B cell (primary cell): Measurements from ENCODE around the gene STX1B. TPM values are rescaled to one million over a fixed set of nuclear protein-coding genes. Genes with fewer than 3 reads are reported as not detected.

Experiments
- ATAC-seq: fragments of 200-7000 bp; cut with Tn5 transposase; one replicate; pipeline ENCODE4 v1.10.0; 2021; ENCODE audit warnings: low read depth, mild to moderate bottlenecking, moderate number of reproducible peaks, moderate library complexity
- CTCF ChIA-PET: fragments of 350-600 bp; sonication (Branson Sonifier 250); formaldehyde crosslinking; loops from one replicate; lab custom pipeline; 2021; ENCODE audit warnings: antibody characterized with exemption, inconsistent platforms; lab: Charles Lee
- POLR2A ChIA-PET: fragments of 350-600 bp; sonication (Branson Sonifier 250); formaldehyde crosslinking; loops from one replicate; lab custom pipeline; 2021; ENCODE audit warnings: antibody characterized with exemption; lab: Charles Lee
- DNase-seq: peaks from one replicate; pipeline ENCODE4 v3.0.0; 2013
- H2AFZ ChIP-seq: 2 replicates; pipeline ENCODE4 v1.6.1; 2012; ENCODE audit warnings: mild to moderate bottlenecking, low read depth, low read length; ENCODE audit not compliant: insufficient read depth, poor library complexity, severe bottlenecking
- H3K27ac ChIP-seq, 2 donors: 1 replicate in 1 of 2; 2 replicates in 1 of 2; pipeline ENCODE4 v1.5.1; 2012 to 2013; ENCODE audit warnings: low read length in 2 of 2, mild to moderate bottlenecking in 2 of 2, moderate library complexity in 1 of 2
- H3K27me3 ChIP-seq, 4 experiments: fragments of 200-600 bp in 1 of 4; sonication (generic) in 1 of 4; replicated peaks in 1 of 4; 1 replicate in 2 of 4; 2 replicates in 2 of 4; pipeline versions ENCODE4 v1.6.1 to v1.7.0; 2013 to 2016; ENCODE audit warnings: low read length in 3 of 4, mild to moderate bottlenecking in 2 of 4, mixed read lengths in 1 of 4, moderate library complexity in 1 of 4; ENCODE audit not compliant: insufficient read depth in 4 of 4, control insufficient read depth in 3 of 4; ENCODE audit errors: control extremely low read depth in 1 of 4
- H3K36me3 ChIP-seq, 2 experiments: replicated peaks in 1 of 2; 1 replicate in 1 of 2; 2 replicates in 1 of 2; pipeline versions ENCODE4 v1.6.1 to v1.7.1; 2013; ENCODE audit warnings: low read length in 1 of 2; ENCODE audit not compliant: insufficient read depth in 2 of 2, control insufficient read depth in 1 of 2; ENCODE audit errors: control extremely low read depth in 1 of 2, extremely low read depth in 1 of 2
- H3K4me1 ChIP-seq, 2 donors: fragments of 200-600 bp in 1 of 2; sonication (generic) in 1 of 2; 1 replicate in 1 of 2; 2 replicates in 1 of 2; pipeline versions ENCODE4 v1.5.1 to v1.6.1; 2013 to 2017; ENCODE audit warnings: low read length in 2 of 2; ENCODE audit not compliant: control insufficient read depth in 2 of 2, insufficient read depth in 2 of 2
- H3K4me2 ChIP-seq: replicated peaks from 2 replicates; pipeline ENCODE3; 2012; ENCODE audit warnings: mild to moderate bottlenecking, low read depth, low read length; ENCODE audit not compliant: poor library complexity, severe bottlenecking
- H3K4me3 ChIP-seq, 5 experiments: fragments of 200-600 bp in 1 of 5; sonication (generic) in 1 of 5; 1 replicate in 3 of 5; 2 replicates in 2 of 5; pipeline versions ENCODE4 v1.5.1 to v1.7.0; 2011 to 2016; ENCODE audit warnings: low read length in 4 of 5, mild to moderate bottlenecking in 4 of 5, low read depth in 2 of 5, control low read depth in 1 of 5, moderate library complexity in 1 of 5; ENCODE audit not compliant: insufficient read depth in 1 of 5; ENCODE audit errors: control extremely low read depth in 1 of 5, extremely low read depth in 1 of 5
- H3K79me2 ChIP-seq: fragments of 200-600 bp; sonication (generic); one replicate; pipeline ENCODE4 v1.6.0; 2016; ENCODE audit warnings: low read length; ENCODE audit not compliant: control insufficient read depth, insufficient read depth
- H3K9ac ChIP-seq: fragments of 200-600 bp; sonication (generic); 2 replicates; pipeline ENCODE4 v1.6.1; 2017; ENCODE audit warnings: mild to moderate bottlenecking, low read length, moderate library complexity
- H3K9me3 ChIP-seq, 3 donors: one replicate each; pipeline versions ENCODE4 v1.6.1 to v1.7.1; 2013; ENCODE audit warnings: low read length in 2 of 3; ENCODE audit not compliant: control insufficient read depth in 2 of 3, insufficient read depth in 1 of 3; ENCODE audit errors: control extremely low read depth in 1 of 3
- H4K20me1 ChIP-seq: 2 replicates; pipeline ENCODE4 v1.6.0; 2012; ENCODE audit warnings: mild to moderate bottlenecking, low read length; ENCODE audit not compliant: insufficient read depth, control insufficient read depth, poor library complexity, severe bottlenecking
- H3K27ac Mint-ChIP-seq: one replicate; pipeline ENCODE4 v1.8.0; 2021; ENCODE audit warnings: mixed read lengths
- H3K27me3 Mint-ChIP-seq: one replicate; pipeline ENCODE4 v1.8.0; 2021; ENCODE audit warnings: mixed read lengths
- H3K4me1 Mint-ChIP-seq: one replicate; pipeline ENCODE4 v1.8.0; 2021; ENCODE audit warnings: mixed read lengths
- H3K4me3 Mint-ChIP-seq: one replicate; pipeline ENCODE4 v1.8.0; 2021; ENCODE audit warnings: mixed read lengths
- H3K9me3 Mint-ChIP-seq: one replicate; pipeline ENCODE4 v1.8.0; 2022; ENCODE audit warnings: mixed read lengths; ENCODE audit not compliant: insufficient read depth
- EZH2 ChIP-seq: IDR thresholded peaks from 2 replicates; pipeline ENCODE4 v1.6.1; 2012; ENCODE audit warnings: borderline replicate concordance, low read depth, mild to moderate bottlenecking, moderate library complexity, low read length; ENCODE audit not compliant: insufficient read depth, poor library complexity, severe bottlenecking
- WGBS: methylation state at CpG from one replicate; pipeline ENCODE4 v1.1.5; 2013; ENCODE audit warnings: missing lambda C conversion rate; ENCODE audit not compliant: insufficient coverage; 5-methylcytosine and 5-hydroxymethylcytosine counted together
- intact Hi-C: fragments of 100-400 bp; cut with micrococcal nuclease; formaldehyde crosslinking; loops from one replicate; pipeline ENCODE4 v1.10.0; 2022
- polyA plus RNA-seq: library from polyadenylated mRNA; depleted of rRNA; stranded (reverse); fragments of >200 nt; gene quantifications from 2 replicates; pipeline ENCODE4 v1.2.3, GENCODE V29; 2012
- total RNA-seq, 2 donors: library from RNA; stranded (reverse); fragments of 120-200 nt in 1 of 2; gene quantifications; 1 replicate in 1 of 2; 2 replicates in 1 of 2; pipeline versions ENCODE4 v1.2.3 to v1.2.4, GENCODE V29; 2013 to 2022
- TF ChIP-seq, protein P1 (sequence below): fragments of 200-600 bp; IDR thresholded peaks from one replicate; pipeline ENCODE4 v1.8.0; 2022; ENCODE audit warnings: antibody characterized with exemption, mild to moderate bottlenecking

STX1B gene
- total and polyA plus RNA-seq, 2 donors (not counting 1 experiment from before 2014, with no cell fraction given): 2.1 to 2.2 TPM

DNA sequence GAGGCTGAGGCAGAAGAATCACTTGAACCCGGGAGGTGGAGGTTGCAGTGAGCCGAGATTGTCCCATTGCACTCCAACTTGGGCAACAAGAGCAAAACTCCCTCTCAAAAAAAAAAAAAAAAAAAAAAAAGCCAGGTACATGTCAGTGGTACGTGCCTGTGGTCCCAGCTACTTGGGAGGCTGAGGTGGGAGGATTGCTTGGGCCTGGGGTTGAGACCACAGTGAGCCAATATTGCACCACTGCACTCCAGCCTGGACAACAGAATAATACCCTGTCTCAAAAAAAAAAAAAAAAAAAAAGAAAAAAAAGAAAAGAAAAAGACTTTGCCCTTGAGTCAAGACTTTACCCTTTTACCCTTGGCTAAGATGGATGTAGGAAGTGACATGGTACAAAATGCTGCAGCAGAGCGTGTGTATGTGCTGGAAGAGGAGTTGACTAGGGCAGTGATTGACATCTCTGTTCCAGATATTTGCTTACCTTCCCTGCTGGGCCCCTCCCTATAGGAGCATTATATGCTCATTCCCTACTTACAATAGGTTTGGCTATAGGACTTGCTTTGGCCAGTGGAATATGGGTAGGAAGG lies 33.6 kb upstream of the STX1B start:
- intact Hi-C loops: no loop called here
- Histone ChIP-seq H3K36me3 (peaks cover 0 to 23% of the 10 kb centered on the region in 2 experiments), H3K79me2 (no peaks in the 10 kb centered on the region), H3K4me1 (peaks cover 0 to 5% of the 10 kb centered on the region in 2 donors), H3K9ac (no peak overlapping the region), H3K4me2 (no peak overlapping the region), H3K4me3 (no peak overlapping the region), H3K27ac (no peak overlapping the region), H2AFZ (no peak overlapping the region), H3K27me3 (no peaks in the 10 kb centered on the region), H3K9me3 (no peaks in the 10 kb centered on the region), H4K20me1 (no peaks in the 10 kb centered on the region)
- H3K27ac Mint-ChIP-seq: no peak overlapping the region
- POLR2A ChIA-PET: no interaction called here
- peaks cover 2% of the 10 kb centered on the region for H3K4me1 Mint-ChIP-seq
- CTCF ChIA-PET: no interaction called here
- WGBS: no CpG with 5 or more reads among the region's 4 CpGs
- no peak overlapping the region for H3K4me3 Mint-ChIP-seq
- TF ChIP-seq, protein P1, sequence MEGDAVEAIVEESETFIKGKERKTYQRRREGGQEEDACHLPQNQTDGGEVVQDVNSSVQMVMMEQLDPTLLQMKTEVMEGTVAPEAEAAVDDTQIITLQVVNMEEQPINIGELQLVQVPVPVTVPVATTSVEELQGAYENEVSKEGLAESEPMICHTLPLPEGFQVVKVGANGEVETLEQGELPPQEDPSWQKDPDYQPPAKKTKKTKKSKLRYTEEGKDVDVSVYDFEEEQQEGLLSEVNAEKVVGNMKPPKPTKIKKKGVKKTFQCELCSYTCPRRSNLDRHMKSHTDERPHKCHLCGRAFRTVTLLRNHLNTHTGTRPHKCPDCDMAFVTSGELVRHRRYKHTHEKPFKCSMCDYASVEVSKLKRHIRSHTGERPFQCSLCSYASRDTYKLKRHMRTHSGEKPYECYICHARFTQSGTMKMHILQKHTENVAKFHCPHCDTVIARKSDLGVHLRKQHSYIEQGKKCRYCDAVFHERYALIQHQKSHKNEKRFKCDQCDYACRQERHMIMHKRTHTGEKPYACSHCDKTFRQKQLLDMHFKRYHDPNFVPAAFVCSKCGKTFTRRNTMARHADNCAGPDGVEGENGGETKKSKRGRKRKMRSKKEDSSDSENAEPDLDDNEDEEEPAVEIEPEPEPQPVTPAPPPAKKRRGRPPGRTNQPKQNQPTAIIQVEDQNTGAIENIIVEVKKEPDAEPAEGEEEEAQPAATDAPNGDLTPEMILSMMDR: no peak
- no peaks in the 10 kb centered on the region for H3K9me3 Mint-ChIP-seq
- H3K27me3 Mint-ChIP-seq: no peaks in the 10 kb centered on the region
- ATAC-seq (no peak), DNase-seq (no peak)

DNA sequence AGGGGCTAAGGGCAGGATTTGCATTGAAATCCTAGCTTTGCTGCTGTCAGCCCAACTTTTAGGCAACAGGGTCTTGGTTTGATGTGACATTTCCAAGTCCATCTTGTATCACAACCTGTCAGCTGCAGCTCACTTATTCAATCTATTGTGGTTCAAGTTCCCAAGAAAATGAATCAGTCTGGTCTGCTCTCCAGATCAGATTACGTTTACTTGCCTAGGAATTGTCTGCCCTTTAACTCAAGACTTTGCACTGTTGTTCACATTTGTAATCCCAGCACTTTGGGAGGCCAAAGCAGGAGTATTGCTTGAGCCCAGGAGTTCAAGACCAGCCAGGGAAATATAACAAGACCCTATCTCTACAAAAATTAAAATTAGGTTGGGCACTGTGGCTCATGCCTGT lies 32.9 kb upstream of the STX1B start:
- no peak overlapping the region for H3K4me2 ChIP-seq
- peaks cover 1% of the 10 kb centered on the region for H3K4me1 Mint-ChIP-seq
- POLR2A ChIA-PET: no interaction called here

More for the DNA sequence above, 32.9 kb upstream of the STX1B start:
- WGBS: 85% methylated on average over 1 of the region's 1 CpG
- intact Hi-C loops: no loop called here
- peaks cover 0 to 29% of the 10 kb centered on the region in 2 experiments for H3K36me3 ChIP-seq
- no peak for ATAC-seq
- H3K9ac ChIP-seq: no peak overlapping the region
- H3K4me1 ChIP-seq: peaks cover 0 to under 1% of the 10 kb centered on the region in 2 donors
- Mint-ChIP-seq H3K4me3 (no peak overlapping the region), H3K27ac (no peak overlapping the region), H3K9me3 (no peaks in the 10 kb centered on the region), H3K27me3 (no peaks in the 10 kb centered on the region)
- CTCF ChIA-PET: no interaction called here
- H3K27me3 ChIP-seq: no peaks in the 10 kb centered on the region
- no peak for DNase-seq
- no peak overlapping the region for H2AFZ ChIP-seq
- TF ChIP-seq, protein P1: no peak
- no peak for TF ChIP-seq EZH2
- H4K20me1 ChIP-seq: no peaks in the 10 kb centered on the region
- H3K9me3 ChIP-seq: no peaks in the 10 kb centered on the region
- H3K4me3 ChIP-seq: no peak overlapping the region
- no peak overlapping the region for H3K27ac ChIP-seq
- H3K79me2 ChIP-seq: no peaks in the 10 kb centered on the region
